Measurements from ENCODE around the gene ZNF107. TPM values are rescaled to one million over a fixed set of nuclear protein-coding genes. Genes with fewer than 3 reads are reported as not detected.

The ZNF107 gene
- total and polyA plus RNA-seq, 8 donors: 3.8 to 13.1 (median 11.2) TPM

GRCh38 chr7:64753032-64753431 lies 87.1 kb downstream of the ZNF107 start:
- Histone ChIP-seq H3K27me3 (no peaks in the 10 kb centered on the region), H3K36me3 (no peaks in the 10 kb centered on the region), H3K27ac (no peak overlapping the region), H3K4me3 (no peak overlapping the region), H3K9me3 (peaks cover 0 to 20% of the 10 kb centered on the region in 2 donors), H3K4me1 (no peaks in the 10 kb centered on the region)
- no peak for DNase-seq
- no peak for TF ChIP-seq CTCF (IDR thresholded peaks at IDR 0.05)
- ATAC-seq: no peak
- intact Hi-C loops (cut with DNase I): no loop called here

- Histone ChIP-seq H3K27me3 (no peaks in the 10 kb centered on the region), H3K27ac (no peak overlapping the region), H3K9me3 (peaks cover 0 to 5% of the 10 kb centered on the region in 2 donors), H3K4me3 (no peak overlapping the region), H3K4me1 (no peaks in the 10 kb centered on the region), H3K36me3 (no peaks in the 10 kb centered on the region)
- TF ChIP-seq CTCF (IDR thresholded peaks at IDR 0.05): no peak
- intact Hi-C loops (cut with DNase I): no loop called here
- no peak for ATAC-seq
- DNase-seq: no peak
Measured at GRCh38 chr7:64755865-64756264, 89.9 kb downstream of the ZNF107 start.

GRCh38 chr7:64758151-64758550 lies 92.2 kb downstream of the ZNF107 start:
- no peaks in the 10 kb centered on the region for H3K36me3 ChIP-seq
- no peak for TF ChIP-seq CTCF (IDR thresholded peaks at IDR 0.05)
- ATAC-seq (no peak), DNase-seq (no peak)
- no peak overlapping the region for H3K4me3 ChIP-seq
- intact Hi-C loops (cut with DNase I): no loop called here
- H3K4me1 ChIP-seq: no peaks in the 10 kb centered on the region
- peaks cover 0 to 5% of the 10 kb centered on the region in 2 donors for H3K9me3 ChIP-seq
- H3K27me3 ChIP-seq: no peaks in the 10 kb centered on the region
- H3K27ac ChIP-seq: no peak overlapping the region

Small RNA genes lying within 50 kb of the gene (microRNA-seq; reads per million reads assigned to microRNA genes)
- 0 reads per million in 2 donors for gene MIR6839

Other genes with a start within 250 kb of the ZNF107 start
- 10 to 100 TPM; 14.0 to 20.3 TPM for gene ZNF680, start 103.1 kb upstream of the ZNF107 start, total RNA-seq
- 10 to 100 TPM; 18.5 to 23.2 (median 19.5) TPM for gene ZNF680, start 103.1 kb upstream of the ZNF107 start, polyA plus RNA-seq (ENCODE audit: insufficient read length in 6 of 6)
- 1 to 10 TPM; 6.0 to 6.6 TPM for gene ZNF138, start 128.3 kb downstream of the ZNF107 start, total RNA-seq
- 10 to 100 TPM; 15.5 to 19.4 (median 18.0) TPM for gene ZNF138, start 128.3 kb downstream of the ZNF107 start, polyA plus RNA-seq (ENCODE audit: insufficient read length in 6 of 6)
- gene ZNF273, start 237.1 kb downstream of the ZNF107 start, total RNA-seq: 1 to 10 TPM; 5.0 to 5.8 TPM
- 10 to 100 TPM; 11.0 to 16.7 (median 13.4) TPM for gene ZNF273, start 237.1 kb downstream of the ZNF107 start, polyA plus RNA-seq (ENCODE audit: insufficient read length in 6 of 6)